DMS 273 treated with DMSO at 0.1 percent for 48 hours (cell line): ENCODE measurements around the gene TULP1.
A peak's percentile ranks its signal among the peaks of the same experiment; 100 is the strongest.

Experiments used
- DNase-seq: peaks from one replicate; lab custom pipeline; 2025; lab: John Stamatoyannopoulos, UW

Gene TULP1

GRCh38 chr6:35496841-35497570 is 15.7 kb downstream of the TULP1 start, which contains the start of gene TEAD3:
TSS of gene TEAD3 (minus strand) at chr6:35497079.
- DNase-seq = no peak

GRCh38 chr6:35496036-35496840 is 16.5 kb downstream of the TULP1 start:
- no peak for DNase-seq

- no peak for DNase-seq
Observed at GRCh38 chr6:35495258-35496035, 17.2 kb downstream of the TULP1 start.

- no peak for DNase-seq
Observed at GRCh38 chr6:35494161-35494563, 18.5 kb downstream of the TULP1 start.

GRCh38 chr6:35493307-35493983 is 19.3 kb downstream of the TULP1 start:
- DNase-seq = no peak

GRCh38 chr6:35492974-35493284 is 19.8 kb downstream of the TULP1 start:
- DNase-seq = no peak

GRCh38 chr6:35492258-35492973 is 20.3 kb downstream of the TULP1 start:
- no peak for DNase-seq

- DNase-seq = no peak
Observed at GRCh38 chr6:35491558-35492257, 21.0 kb downstream of the TULP1 start.

- no peak for DNase-seq
Observed at GRCh38 chr6:35490821-35491557, 21.7 kb downstream of the TULP1 start.

- peak; percentile 93 for DNase-seq
Observed at GRCh38 chr6:35489995-35490791, 22.5 kb downstream of the TULP1 start.

- peak; percentile 62 for DNase-seq
Observed at GRCh38 chr6:35489066-35489465, 23.6 kb downstream of the TULP1 start.

GRCh38 chr6:35488517-35488862 is 24.2 kb downstream of the TULP1 start:
- no peak for DNase-seq

GRCh38 chr6:35487658-35488516 is 24.8 kb downstream of the TULP1 start:
- DNase-seq = peak; percentile 73

- no peak for DNase-seq
Observed at GRCh38 chr6:35486005-35486925, 26.4 kb downstream of the TULP1 start.

GRCh38 chr6:35485402-35485877 is 27.3 kb downstream of the TULP1 start:
- no peak for DNase-seq

- DNase-seq = no peak
Observed at GRCh38 chr6:35484921-35485392, 27.7 kb downstream of the TULP1 start.
